ENCODE measurements around the gene PCSK5.

Gene PCSK5

GRCh38 chr9:76221423-76221822, 330.9 kb downstream of the PCSK5 start:
- ATAC-seq = no peak
- H3K27ac Mint-ChIP-seq = no peak overlapping the region
- peaks cover 13% of the 10 kb centered on the region for H3K27me3 Mint-ChIP-seq
- no peak overlapping the region for H3K4me3 Mint-ChIP-seq
- H3K4me1 Mint-ChIP-seq = no peaks in the 10 kb centered on the region
- H3K9me3 Mint-ChIP-seq = no peaks in the 10 kb centered on the region
- no peaks in the 10 kb centered on the region for H3K36me3 Mint-ChIP-seq

DNA sequence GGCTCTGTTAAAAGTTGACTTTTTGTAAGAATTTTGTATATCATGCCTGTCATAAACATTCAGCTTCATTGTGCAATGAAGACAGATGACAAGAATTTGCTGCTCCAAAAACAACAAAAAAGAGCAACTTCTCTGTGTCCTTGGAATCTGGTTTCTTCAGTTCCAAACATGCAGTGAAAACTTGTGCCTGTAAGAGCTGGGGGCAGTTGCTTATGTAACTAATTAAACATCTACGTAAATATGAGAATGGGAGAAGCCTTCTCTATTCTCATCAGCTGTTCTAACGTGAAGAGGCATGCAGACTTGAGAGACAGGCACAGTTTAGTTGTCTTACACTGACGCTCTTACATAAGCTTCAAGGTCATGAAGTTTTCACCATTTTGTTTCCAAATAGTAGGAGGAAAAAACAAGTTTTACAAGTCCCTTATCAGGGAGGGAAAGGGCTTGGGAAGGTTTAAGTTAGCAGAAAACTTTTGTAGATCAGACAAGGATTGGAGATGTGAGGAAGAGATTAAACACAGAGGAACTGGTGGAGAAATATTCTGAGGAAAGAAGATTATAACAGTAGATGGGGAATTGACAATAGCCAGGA, 333.4 kb downstream of the PCSK5 start:
- H3K27ac Mint-ChIP-seq = no peak overlapping the region
- H3K4me1 Mint-ChIP-seq = no peaks in the 10 kb centered on the region
- H3K9me3 Mint-ChIP-seq = no peaks in the 10 kb centered on the region
- H3K27me3 Mint-ChIP-seq = no peaks in the 10 kb centered on the region
- no peak overlapping the region for H3K4me3 Mint-ChIP-seq
- no peak for ATAC-seq
- no peaks in the 10 kb centered on the region for H3K36me3 Mint-ChIP-seq

DNA sequence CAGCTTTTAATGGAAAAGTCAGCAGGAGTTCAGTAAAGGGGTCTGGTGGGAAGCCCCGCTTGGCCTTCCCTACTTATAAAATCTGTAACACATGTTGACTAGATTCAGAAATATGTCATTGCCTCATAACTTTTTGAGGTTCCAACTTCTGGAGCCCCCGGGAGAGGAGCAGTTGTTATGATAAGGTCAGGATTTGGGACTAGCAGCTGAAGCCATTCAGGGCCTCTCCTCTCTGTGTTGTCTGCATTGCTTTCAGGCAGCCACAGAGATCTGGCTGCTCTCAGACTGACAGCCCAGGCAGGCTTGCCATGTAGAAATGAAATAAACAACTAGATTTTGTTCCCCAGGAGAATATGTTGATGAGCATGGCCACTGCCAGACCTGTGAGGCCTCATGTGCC, 336.7 kb downstream of the PCSK5 start:
- ATAC-seq = no peak
- H3K27ac Mint-ChIP-seq = no peak overlapping the region
- H3K4me1 Mint-ChIP-seq = no peaks in the 10 kb centered on the region
- H3K27me3 Mint-ChIP-seq = no peaks in the 10 kb centered on the region
- no peaks in the 10 kb centered on the region for H3K36me3 Mint-ChIP-seq
- no peaks in the 10 kb centered on the region for H3K9me3 Mint-ChIP-seq
- H3K4me3 Mint-ChIP-seq = no peak overlapping the region

DNA sequence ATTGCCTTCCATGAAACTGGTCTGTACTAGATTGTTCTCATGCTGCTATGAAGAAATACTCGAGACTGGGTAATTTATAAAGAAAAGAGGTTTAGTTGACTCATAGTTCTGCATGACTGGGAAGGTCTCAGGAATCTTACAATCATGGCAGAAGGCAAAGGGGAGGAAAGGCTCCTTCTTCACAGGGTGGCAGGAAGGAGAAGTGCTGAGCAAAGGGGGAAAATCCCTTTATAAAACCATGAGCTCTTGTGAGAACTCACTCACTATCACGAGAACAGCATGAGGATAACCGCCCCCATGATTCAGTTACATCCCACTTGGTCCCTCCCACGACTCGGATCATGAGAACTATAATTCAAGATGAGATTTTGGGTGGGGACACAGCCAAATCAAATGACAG, 340.5 kb downstream of the PCSK5 start:
- no peaks in the 10 kb centered on the region for H3K4me1 Mint-ChIP-seq
- no peaks in the 10 kb centered on the region for H3K36me3 Mint-ChIP-seq
- no peaks in the 10 kb centered on the region for H3K27me3 Mint-ChIP-seq
- no peak for ATAC-seq
- H3K27ac Mint-ChIP-seq = no peak overlapping the region
- no peak overlapping the region for H3K4me3 Mint-ChIP-seq
- no peaks in the 10 kb centered on the region for H3K9me3 Mint-ChIP-seq

- no peaks in the 10 kb centered on the region for H3K27me3 Mint-ChIP-seq
- H3K4me1 Mint-ChIP-seq = no peaks in the 10 kb centered on the region
- H3K27ac Mint-ChIP-seq = no peak overlapping the region
- no peak overlapping the region for H3K4me3 Mint-ChIP-seq
- H3K36me3 Mint-ChIP-seq = no peaks in the 10 kb centered on the region
- ATAC-seq = no peak
- no peaks in the 10 kb centered on the region for H3K9me3 Mint-ChIP-seq
These were observed 342.5 kb downstream of the PCSK5 start for GRCh38 chr9:76232861-76233489.

DNA sequence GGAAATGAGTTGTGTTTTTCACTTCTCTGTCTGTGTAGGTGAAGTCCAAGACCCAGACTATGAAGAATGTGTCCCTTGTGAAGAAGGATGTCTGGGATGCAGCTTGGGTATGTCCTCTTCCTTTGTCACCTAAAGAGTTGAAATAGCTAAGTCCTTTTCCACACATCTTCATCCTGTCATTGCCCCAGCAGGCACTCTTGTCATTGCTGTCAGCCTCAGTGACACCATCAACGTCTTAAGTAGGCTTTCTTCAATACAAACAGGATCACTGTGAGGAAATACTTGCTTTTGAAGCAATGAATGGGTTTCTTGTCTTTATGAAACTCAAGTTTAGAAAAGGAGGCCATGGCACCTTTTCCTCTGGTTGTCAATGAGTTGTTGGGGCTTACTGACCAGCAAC, 350.1 kb downstream of the PCSK5 start:
- Mint-ChIP-seq H3K4me1 (no peaks in the 10 kb centered on the region), H3K36me3 (no peaks in the 10 kb centered on the region), H3K27ac (no peak overlapping the region), H3K27me3 (peaks cover 6% of the 10 kb centered on the region), H3K4me3 (no peak overlapping the region), H3K9me3 (no peaks in the 10 kb centered on the region)
- ATAC-seq = no peak

GRCh38 chr9:76245518-76245917, 355.0 kb downstream of the PCSK5 start:
- no peaks in the 10 kb centered on the region for H3K4me1 Mint-ChIP-seq
- H3K9me3 Mint-ChIP-seq = no peaks in the 10 kb centered on the region
- H3K36me3 Mint-ChIP-seq = no peaks in the 10 kb centered on the region
- H3K4me3 Mint-ChIP-seq = no peak overlapping the region
- peaks cover 11% of the 10 kb centered on the region for H3K27me3 Mint-ChIP-seq
- no peak for ATAC-seq
- H3K27ac Mint-ChIP-seq = no peak overlapping the region

- Mint-ChIP-seq H3K27me3 (peaks cover 11% of the 10 kb centered on the region), H3K4me1 (no peaks in the 10 kb centered on the region), H3K4me3 (no peak overlapping the region), H3K9me3 (no peaks in the 10 kb centered on the region), H3K36me3 (no peaks in the 10 kb centered on the region), H3K27ac (no peak overlapping the region)
- ATAC-seq = no peak
These were observed 356.2 kb downstream of the PCSK5 start for GRCh38 chr9:76246680-76247079.

- H3K4me3 Mint-ChIP-seq = no peak overlapping the region
- peaks cover 11% of the 10 kb centered on the region for H3K27me3 Mint-ChIP-seq
- H3K27ac Mint-ChIP-seq = no peak overlapping the region
- no peaks in the 10 kb centered on the region for H3K4me1 Mint-ChIP-seq
- no peaks in the 10 kb centered on the region for H3K36me3 Mint-ChIP-seq
- ATAC-seq = no peak
- H3K9me3 Mint-ChIP-seq = no peaks in the 10 kb centered on the region
These were observed 357.0 kb downstream of the PCSK5 start for GRCh38 chr9:76247426-76247825.

GRCh38 chr9:76249309-76249708, 358.8 kb downstream of the PCSK5 start:
- no peak overlapping the region for H3K4me3 Mint-ChIP-seq
- no peak overlapping the region for H3K27ac Mint-ChIP-seq
- no peaks in the 10 kb centered on the region for H3K4me1 Mint-ChIP-seq
- ATAC-seq = no peak
- H3K27me3 Mint-ChIP-seq = peaks cover 11% of the 10 kb centered on the region
- H3K36me3 Mint-ChIP-seq = no peaks in the 10 kb centered on the region
- no peaks in the 10 kb centered on the region for H3K9me3 Mint-ChIP-seq

DNA sequence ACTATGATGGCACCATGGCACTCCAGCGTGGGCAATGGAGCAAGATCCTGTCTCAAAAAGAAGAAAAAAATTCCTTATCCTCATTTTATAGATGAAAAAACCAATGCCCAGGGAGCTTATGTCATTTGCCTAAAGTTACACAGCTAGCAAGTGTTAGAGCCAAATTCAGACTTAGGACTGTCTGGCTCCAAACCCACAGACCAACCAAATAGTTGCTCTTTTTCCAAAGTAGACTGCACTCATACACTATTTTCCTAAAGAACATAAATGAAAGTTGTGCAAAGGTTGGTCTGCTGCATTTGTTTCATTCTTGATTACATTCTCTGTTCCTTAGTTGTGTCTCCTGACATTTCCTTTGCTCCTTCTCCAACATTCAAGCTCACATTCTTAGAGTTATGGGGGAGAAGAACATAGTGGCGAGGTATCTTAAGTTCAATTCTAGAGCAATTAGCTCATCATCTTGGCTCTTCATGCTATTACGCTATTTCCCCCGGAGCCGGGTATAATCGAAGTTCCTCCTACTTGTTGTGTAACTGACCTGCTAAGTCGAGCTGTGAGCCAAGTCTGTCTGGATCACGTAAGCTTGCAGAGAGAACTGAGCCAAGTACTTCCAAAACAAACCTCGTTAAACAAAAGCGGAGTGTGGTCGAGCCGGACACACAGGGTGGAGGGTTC, 365.4 kb downstream of the PCSK5 start:
- no peak for ATAC-seq
- no peaks in the 10 kb centered on the region for H3K27me3 Mint-ChIP-seq
- no peaks in the 10 kb centered on the region for H3K36me3 Mint-ChIP-seq
- H3K9me3 Mint-ChIP-seq = peaks cover 3% of the 10 kb centered on the region
- H3K27ac Mint-ChIP-seq = no peak overlapping the region
- H3K4me1 Mint-ChIP-seq = no peaks in the 10 kb centered on the region
- no peak overlapping the region for H3K4me3 Mint-ChIP-seq

DNA sequence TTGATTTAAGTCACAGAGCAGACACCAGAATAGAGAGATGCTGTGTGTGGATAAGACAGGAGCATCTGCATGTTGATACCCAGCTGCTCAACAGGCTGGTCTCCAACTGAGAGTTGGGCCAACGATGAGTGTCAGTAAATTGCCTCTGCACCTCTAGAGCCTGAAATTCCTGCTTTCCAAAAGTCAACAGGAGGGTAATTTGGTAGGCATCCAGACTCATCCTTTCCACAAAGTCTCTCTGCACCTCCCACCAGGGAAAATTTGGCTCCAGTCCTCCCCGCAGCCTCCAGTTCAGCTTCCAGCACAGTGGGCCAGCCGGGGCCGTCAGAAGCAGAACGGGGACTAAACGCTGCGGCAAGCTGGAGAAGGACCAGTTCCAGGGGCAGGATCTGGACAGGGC, 366.8 kb downstream of the PCSK5 start:
- Mint-ChIP-seq H3K27me3 (no peaks in the 10 kb centered on the region), H3K4me1 (no peaks in the 10 kb centered on the region), H3K4me3 (no peak overlapping the region), H3K27ac (no peak overlapping the region), H3K9me3 (peaks cover 3% of the 10 kb centered on the region), H3K36me3 (no peaks in the 10 kb centered on the region)
- ATAC-seq = no peak

- no peaks in the 10 kb centered on the region for H3K4me1 Mint-ChIP-seq
- ATAC-seq = no peak
- no peaks in the 10 kb centered on the region for H3K27me3 Mint-ChIP-seq
- H3K36me3 Mint-ChIP-seq = no peaks in the 10 kb centered on the region
- H3K27ac Mint-ChIP-seq = no peak overlapping the region
- H3K4me3 Mint-ChIP-seq = no peak overlapping the region
- H3K9me3 Mint-ChIP-seq = peaks cover 4% of the 10 kb centered on the region
These were observed 376.3 kb downstream of the PCSK5 start for GRCh38 chr9:76266649-76267283.

- no peak for ATAC-seq
- H3K27ac Mint-ChIP-seq = no peak overlapping the region
- H3K36me3 Mint-ChIP-seq = no peaks in the 10 kb centered on the region
- H3K27me3 Mint-ChIP-seq = no peaks in the 10 kb centered on the region
- H3K9me3 Mint-ChIP-seq = peaks cover 4% of the 10 kb centered on the region
- no peak overlapping the region for H3K4me3 Mint-ChIP-seq
- no peaks in the 10 kb centered on the region for H3K4me1 Mint-ChIP-seq
These were observed 376.8 kb downstream of the PCSK5 start for GRCh38 chr9:76267284-76267652.

DNA sequence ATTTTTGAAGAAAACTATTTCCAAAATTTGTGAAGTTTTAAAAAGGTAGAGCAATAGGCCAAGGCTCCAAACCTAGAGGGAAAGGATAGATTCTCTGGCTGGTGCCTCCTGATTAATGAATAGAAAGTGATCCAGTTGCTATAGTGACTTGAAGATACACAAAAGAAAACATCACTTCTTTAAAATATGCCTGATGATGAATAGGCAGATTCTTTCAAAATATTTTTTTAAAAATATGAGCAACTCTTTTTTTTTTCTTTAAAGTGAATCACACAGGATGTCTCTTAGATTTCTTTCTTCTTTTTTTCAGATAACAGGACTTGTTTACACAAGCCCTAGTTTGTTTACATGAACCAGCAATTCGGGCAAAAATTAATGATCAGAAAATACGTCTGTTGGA, 379.3 kb downstream of the PCSK5 start:
- H3K36me3 Mint-ChIP-seq = no peaks in the 10 kb centered on the region
- no peaks in the 10 kb centered on the region for H3K9me3 Mint-ChIP-seq
- H3K27me3 Mint-ChIP-seq = no peaks in the 10 kb centered on the region
- no peak overlapping the region for H3K4me3 Mint-ChIP-seq
- H3K4me1 Mint-ChIP-seq = no peaks in the 10 kb centered on the region
- ATAC-seq = no peak
- H3K27ac Mint-ChIP-seq = no peak overlapping the region

DNA sequence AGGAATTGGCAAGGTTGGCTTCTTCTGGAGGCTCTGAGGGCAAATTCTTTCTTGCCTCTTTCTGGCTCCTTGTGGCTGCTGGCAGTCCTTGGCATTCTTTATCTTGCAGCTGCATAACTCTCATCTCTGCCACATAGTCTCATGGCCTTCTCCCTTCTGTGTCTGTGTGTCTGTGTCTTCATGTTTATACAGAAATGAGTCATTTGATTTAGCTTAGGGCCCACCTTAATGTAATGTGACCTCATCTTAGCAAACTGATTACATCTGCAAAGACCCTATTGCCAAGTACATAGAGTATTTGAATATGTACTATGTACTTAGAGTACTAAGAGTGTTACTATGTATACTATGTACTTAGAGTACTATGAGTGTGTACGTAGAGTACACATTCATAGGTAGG, 381.3 kb downstream of the PCSK5 start:
- ATAC-seq = no peak

More for the DNA sequence above, 381.3 kb downstream of the PCSK5 start:
- no peaks in the 10 kb centered on the region for H3K4me1 Mint-ChIP-seq
- no peaks in the 10 kb centered on the region for H3K27me3 Mint-ChIP-seq
- no peak overlapping the region for H3K27ac Mint-ChIP-seq
- H3K9me3 Mint-ChIP-seq = no peaks in the 10 kb centered on the region
- H3K4me3 Mint-ChIP-seq = no peak overlapping the region
- no peaks in the 10 kb centered on the region for H3K36me3 Mint-ChIP-seq

Measured in stimulated activated memory B cell treated with anti-CD40 and anti-IgM and Interleukin-4, amounts not matched to agents 10 μg/mL and 1 μg/mL and 100 μg/mL, for 72 hours (primary cell).